GM23338 (cell line): ENCODE measurements around the gene PSMB11. TPM values are rescaled to one million over a fixed set of nuclear protein-coding genes. Genes with fewer than 3 reads are reported as not detected.

ENCODE experiments used
- ATAC-seq: fragments of 200-7000 bp; cut with Tn5 transposase; 3 replicates; pipeline ENCODE4 v1.9.1; 2020
- DNase-seq: peaks from one replicate; pipeline ENCODE4 v3.0.0-alpha.2; 2015; ENCODE audit warnings: low spot score
- H2AFZ ChIP-seq: fragments of 200-600 bp; sonication (generic); 2 replicates; pipeline ENCODE4 v1.8.0; 2016; ENCODE audit warnings: antibody characterized with exemption, mild to moderate bottlenecking, moderate library complexity
- H3F3A ChIP-seq: fragments of 200-600 bp; sonication (generic); replicated peaks from 2 replicates; pipeline ENCODE4 v1.8.0; 2017; ENCODE audit warnings: antibody characterized with exemption, mixed run types, low read depth
- H3K27ac ChIP-seq: fragments of 200-600 bp; sonication (generic); 2 replicates; pipeline ENCODE4 v1.6.1; 2016; ENCODE audit warnings: low read depth
- H3K27me3 ChIP-seq: fragments of 200-600 bp; sonication (generic); 2 replicates; pipeline ENCODE4 v1.8.0; 2016; ENCODE audit warnings: mild to moderate bottlenecking, mixed run types, moderate library complexity; ENCODE audit not compliant: insufficient read depth
- H3K36me3 ChIP-seq: fragments of 200-600 bp; sonication (generic); 2 replicates; pipeline ENCODE4 v1.8.0; 2016; ENCODE audit warnings: mild to moderate bottlenecking; ENCODE audit not compliant: insufficient read depth
- H3K4me1 ChIP-seq: fragments of 200-600 bp; sonication (generic); 2 replicates; pipeline ENCODE4 v1.8.0; 2016; ENCODE audit warnings: mild to moderate bottlenecking, moderate library complexity; ENCODE audit not compliant: insufficient read depth
- H3K4me2 ChIP-seq: fragments of 200-600 bp; sonication (generic); 2 replicates; pipeline ENCODE4 v1.7.1; 2017; ENCODE audit warnings: mixed run types
- H3K4me3 ChIP-seq: fragments of 200-600 bp; sonication (generic); 2 replicates; pipeline ENCODE4 v1.6.1; 2016; ENCODE audit warnings: mixed run types
- H3K79me2 ChIP-seq: fragments of 200-600 bp; sonication (generic); replicated peaks from 2 replicates; pipeline ENCODE4 v1.8.0; 2017; ENCODE audit warnings: mild to moderate bottlenecking; ENCODE audit not compliant: insufficient read depth
- H3K9me2 ChIP-seq: fragments of 200-600 bp; sonication (generic); 2 replicates; pipeline ENCODE4 v1.8.0; 2017; ENCODE audit not compliant: insufficient read depth
- H4K20me1 ChIP-seq: fragments of 200-600 bp; sonication (generic); replicated peaks from 2 replicates; pipeline ENCODE4 v1.8.0; 2017; ENCODE audit warnings: mild to moderate bottlenecking; ENCODE audit not compliant: insufficient read depth
- H3K27ac Mint-ChIP-seq: 2 replicates; pipeline ENCODE4 v1.8.0; 2020; ENCODE audit warnings: inconsistent platforms, mild to moderate bottlenecking, moderate library complexity, mixed read lengths
- H3K27me3 Mint-ChIP-seq: 3 replicates; pipeline ENCODE4 v1.8.0; 2022; ENCODE audit warnings: low read depth, mild to moderate bottlenecking, moderate library complexity, mixed read lengths, inconsistent platforms; ENCODE audit not compliant: insufficient read depth, poor library complexity
- H3K36me3 Mint-ChIP-seq: 3 replicates; pipeline ENCODE4 v1.8.0; 2021; ENCODE audit warnings: low read depth, mild to moderate bottlenecking, inconsistent platforms, moderate library complexity, mixed read lengths
- H3K4me1 Mint-ChIP-seq: 3 replicates; pipeline ENCODE4 v1.8.0; 2020; ENCODE audit warnings: mild to moderate bottlenecking, inconsistent platforms, mixed read lengths
- H3K4me3 Mint-ChIP-seq: 3 replicates; pipeline ENCODE4 v1.8.0; 2021; ENCODE audit warnings: moderate library complexity, mild to moderate bottlenecking, inconsistent platforms, mixed read lengths
- H3K9me3 Mint-ChIP-seq: 3 replicates; pipeline ENCODE4 v1.8.0; 2020; ENCODE audit warnings: moderate library complexity, mild to moderate bottlenecking, inconsistent platforms, mixed read lengths
- CREB1 ChIP-seq: fragments of 250-450 bp; sonication (Bioruptor Pico); IDR thresholded peaks from 2 replicates; pipeline ENCODE4 v1.5.0; 2020; ENCODE audit warnings: low read depth, mild to moderate bottlenecking, moderate library complexity
- EZH2 ChIP-seq: fragments of 200-600 bp; sonication (generic); IDR thresholded peaks from one replicate; pipeline ENCODE4 v1.8.0; 2017; ENCODE audit warnings: antibody characterized with exemption, mild to moderate bottlenecking, low read depth; ENCODE audit not compliant: unreplicated experiment
- EZH2phosphoT487 ChIP-seq: fragments of 200-600 bp; sonication (generic); IDR thresholded peaks from one replicate; pipeline ENCODE4 v1.8.1; 2018; ENCODE audit warnings: antibody characterized with exemption; ENCODE audit not compliant: unreplicated experiment
- NANOG ChIP-seq: IDR thresholded peaks from 2 replicates; pipeline ENCODE4 v1.6.1; 2016; ENCODE audit warnings: antibody characterized with exemption, borderline replicate concordance
- POLR2AphosphoS5 ChIP-seq: IDR thresholded peaks from 2 replicates; pipeline ENCODE4 v1.6.1; 2016; ENCODE audit warnings: antibody characterized with exemption, low read depth
- ZNF331 ChIP-seq: fragments of 250-450 bp; sonication (Bioruptor Pico); IDR thresholded peaks from 2 replicates; pipeline ENCODE4 v1.5.0; 2020; ENCODE audit warnings: low read depth, mild to moderate bottlenecking, moderate library complexity
- polyA plus RNA-seq: library from polyadenylated mRNA; unstranded; fragments of >200 nt; fragmentation: Nextera tagmentation; extraction: Ambion mirVana; gene quantifications from 2 replicates; pipeline ENCODE4 v1.2.1, GENCODE V29; 2016
- total RNA-seq: library from RNA; depleted of rRNA; stranded (reverse); fragments of >200 nt; shearing (Covaris generic); gene quantifications from 2 replicates; pipeline ENCODE4 v1.2.3, GENCODE V29; 2014
- TF ChIP-seq, protein P1 (sequence below): fragments of 250-450 bp; sonication (Bioruptor Pico); IDR thresholded peaks from 2 replicates; pipeline ENCODE4 v1.5.0; 2020; ENCODE audit warnings: mild to moderate bottlenecking, moderate library complexity
- TF ChIP-seq, protein P2 (sequence below), 2 experiments: fragments of 200-600 bp in 1 of 2; sonication (generic) in 1 of 2; conservative IDR thresholded peaks; 2 replicates each; pipeline versions ENCODE4 v1.5.1 to v1.6.1; 2016 to 2017; ENCODE audit warnings: antibody characterized with exemption in 2 of 2, low read depth in 2 of 2, mild to moderate bottlenecking in 2 of 2, moderate library complexity in 1 of 2

PSMB11 gene
- total and polyA plus RNA-seq, 2 experiments from 2014 or later, result 0.07 TPM; not detected in 1

DNA sequence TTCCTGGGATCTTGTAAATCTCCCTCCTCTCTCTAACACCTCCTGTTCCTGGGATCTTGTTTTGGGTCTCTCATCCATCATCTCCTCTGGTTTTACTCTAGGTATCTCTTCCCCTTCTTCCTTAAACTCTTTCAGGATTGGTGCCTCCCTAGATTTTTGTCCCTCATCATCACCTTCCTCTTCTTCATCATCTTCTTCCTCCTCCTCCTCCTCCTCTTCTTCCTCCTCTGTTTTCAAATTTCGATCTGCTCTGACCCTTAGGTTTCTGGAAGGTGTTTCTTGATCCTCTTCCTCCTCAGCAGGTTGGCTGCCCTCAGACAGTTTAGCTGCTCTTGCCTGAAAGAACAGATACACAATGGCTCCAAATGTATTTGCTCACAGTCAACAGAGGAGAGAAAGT lies 38.5 kb downstream of the PSMB11 start (continued):
- TF ChIP-seq, protein P1, sequence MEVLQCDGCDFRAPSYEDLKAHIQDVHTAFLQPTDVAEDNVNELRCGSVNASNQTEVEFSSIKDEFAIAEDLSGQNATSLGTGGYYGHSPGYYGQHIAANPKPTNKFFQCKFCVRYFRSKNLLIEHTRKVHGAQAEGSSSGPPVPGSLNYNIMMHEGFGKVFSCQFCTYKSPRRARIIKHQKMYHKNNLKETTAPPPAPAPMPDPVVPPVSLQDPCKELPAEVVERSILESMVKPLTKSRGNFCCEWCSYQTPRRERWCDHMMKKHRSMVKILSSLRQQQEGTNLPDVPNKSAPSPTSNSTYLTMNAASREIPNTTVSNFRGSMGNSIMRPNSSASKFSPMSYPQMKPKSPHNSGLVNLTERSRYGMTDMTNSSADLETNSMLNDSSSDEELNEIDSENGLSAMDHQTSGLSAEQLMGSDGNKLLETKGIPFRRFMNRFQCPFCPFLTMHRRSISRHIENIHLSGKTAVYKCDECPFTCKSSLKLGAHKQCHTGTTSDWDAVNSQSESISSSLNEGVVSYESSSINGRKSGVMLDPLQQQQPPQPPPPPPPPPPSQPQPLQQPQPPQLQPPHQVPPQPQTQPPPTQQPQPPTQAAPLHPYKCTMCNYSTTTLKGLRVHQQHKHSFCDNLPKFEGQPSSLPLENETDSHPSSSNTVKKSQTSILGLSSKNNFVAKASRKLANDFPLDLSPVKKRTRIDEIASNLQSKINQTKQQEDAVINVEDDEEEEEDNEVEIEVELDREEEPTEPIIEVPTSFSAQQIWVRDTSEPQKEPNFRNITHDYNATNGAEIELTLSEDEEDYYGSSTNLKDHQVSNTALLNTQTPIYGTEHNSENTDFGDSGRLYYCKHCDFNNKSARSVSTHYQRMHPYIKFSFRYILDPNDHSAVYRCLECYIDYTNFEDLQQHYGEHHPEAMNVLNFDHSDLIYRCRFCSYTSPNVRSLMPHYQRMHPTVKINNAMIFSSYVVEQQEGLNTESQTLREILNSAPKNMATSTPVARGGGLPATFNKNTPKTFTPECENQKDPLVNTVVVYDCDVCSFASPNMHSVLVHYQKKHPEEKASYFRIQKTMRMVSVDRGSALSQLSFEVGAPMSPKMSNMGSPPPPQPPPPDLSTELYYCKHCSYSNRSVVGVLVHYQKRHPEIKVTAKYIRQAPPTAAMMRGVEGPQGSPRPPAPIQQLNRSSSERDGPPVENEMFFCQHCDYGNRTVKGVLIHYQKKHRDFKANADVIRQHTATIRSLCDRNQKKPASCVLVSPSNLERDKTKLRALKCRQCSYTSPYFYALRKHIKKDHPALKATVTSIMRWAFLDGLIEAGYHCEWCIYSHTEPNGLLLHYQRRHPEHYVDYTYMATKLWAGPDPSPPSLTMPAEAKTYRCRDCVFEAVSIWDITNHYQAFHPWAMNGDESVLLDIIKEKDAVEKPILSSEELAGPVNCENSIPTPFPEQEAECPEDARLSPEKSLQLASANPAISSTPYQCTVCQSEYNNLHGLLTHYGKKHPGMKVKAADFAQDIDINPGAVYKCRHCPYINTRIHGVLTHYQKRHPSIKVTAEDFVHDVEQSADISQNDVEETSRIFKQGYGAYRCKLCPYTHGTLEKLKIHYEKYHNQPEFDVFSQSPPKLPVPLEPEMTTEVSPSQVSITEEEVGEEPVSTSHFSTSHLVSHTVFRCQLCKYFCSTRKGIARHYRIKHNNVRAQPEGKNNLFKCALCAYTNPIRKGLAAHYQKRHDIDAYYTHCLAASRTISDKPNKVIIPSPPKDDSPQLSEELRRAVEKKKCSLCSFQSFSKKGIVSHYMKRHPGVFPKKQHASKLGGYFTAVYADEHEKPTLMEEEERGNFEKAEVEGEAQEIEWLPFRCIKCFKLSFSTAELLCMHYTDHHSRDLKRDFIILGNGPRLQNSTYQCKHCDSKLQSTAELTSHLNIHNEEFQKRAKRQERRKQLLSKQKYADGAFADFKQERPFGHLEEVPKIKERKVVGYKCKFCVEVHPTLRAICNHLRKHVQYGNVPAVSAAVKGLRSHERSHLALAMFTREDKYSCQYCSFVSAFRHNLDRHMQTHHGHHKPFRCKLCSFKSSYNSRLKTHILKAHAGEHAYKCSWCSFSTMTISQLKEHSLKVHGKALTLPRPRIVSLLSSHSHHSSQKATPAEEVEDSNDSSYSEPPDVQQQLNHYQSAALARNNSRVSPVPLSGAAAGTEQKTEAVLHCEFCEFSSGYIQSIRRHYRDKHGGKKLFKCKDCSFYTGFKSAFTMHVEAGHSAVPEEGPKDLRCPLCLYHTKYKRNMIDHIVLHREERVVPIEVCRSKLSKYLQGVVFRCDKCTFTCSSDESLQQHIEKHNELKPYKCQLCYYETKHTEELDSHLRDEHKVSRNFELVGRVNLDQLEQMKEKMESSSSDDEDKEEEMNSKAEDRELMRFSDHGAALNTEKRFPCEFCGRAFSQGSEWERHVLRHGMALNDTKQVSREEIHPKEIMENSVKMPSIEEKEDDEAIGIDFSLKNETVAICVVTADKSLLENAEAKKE, result no peak
- TF ChIP-seq, protein P2, sequence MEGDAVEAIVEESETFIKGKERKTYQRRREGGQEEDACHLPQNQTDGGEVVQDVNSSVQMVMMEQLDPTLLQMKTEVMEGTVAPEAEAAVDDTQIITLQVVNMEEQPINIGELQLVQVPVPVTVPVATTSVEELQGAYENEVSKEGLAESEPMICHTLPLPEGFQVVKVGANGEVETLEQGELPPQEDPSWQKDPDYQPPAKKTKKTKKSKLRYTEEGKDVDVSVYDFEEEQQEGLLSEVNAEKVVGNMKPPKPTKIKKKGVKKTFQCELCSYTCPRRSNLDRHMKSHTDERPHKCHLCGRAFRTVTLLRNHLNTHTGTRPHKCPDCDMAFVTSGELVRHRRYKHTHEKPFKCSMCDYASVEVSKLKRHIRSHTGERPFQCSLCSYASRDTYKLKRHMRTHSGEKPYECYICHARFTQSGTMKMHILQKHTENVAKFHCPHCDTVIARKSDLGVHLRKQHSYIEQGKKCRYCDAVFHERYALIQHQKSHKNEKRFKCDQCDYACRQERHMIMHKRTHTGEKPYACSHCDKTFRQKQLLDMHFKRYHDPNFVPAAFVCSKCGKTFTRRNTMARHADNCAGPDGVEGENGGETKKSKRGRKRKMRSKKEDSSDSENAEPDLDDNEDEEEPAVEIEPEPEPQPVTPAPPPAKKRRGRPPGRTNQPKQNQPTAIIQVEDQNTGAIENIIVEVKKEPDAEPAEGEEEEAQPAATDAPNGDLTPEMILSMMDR (conservative IDR thresholded peaks at IDR 0.05; ENCODE audit: low read depth in 2 of 2), result no peak
- TF ChIP-seq EZH2 (no peak), POLR2AphosphoS5 (no peak), EZH2phosphoT487 (no peak), NANOG (no peak)

DNA sequence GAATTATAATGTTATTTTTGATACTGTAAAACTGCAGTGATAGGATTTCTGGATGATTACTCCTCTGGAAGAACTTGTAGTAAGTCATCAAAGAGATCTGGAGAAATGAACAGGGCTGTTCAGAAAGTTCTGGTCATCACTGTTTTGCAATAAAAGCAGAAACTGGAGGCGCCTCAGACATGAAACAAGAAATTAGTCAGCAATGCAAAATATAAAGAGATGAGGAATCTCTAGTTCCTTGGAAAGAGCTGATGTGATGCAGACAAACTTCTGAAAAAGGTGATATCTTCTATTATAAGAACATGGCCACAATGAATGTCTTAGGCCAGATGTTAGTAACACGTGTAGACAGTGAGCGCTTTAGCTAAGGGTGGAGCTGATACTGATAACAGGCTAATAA lies 43.4 kb downstream of the PSMB11 start:
- Histone ChIP-seq H3K4me3 (no peak overlapping the region), H3K79me2 (peaks cover 37% of the 10 kb centered on the region; the same call in 1 of the 2 replicates), H3K4me1 (no peaks in the 10 kb centered on the region), H3K27ac (no peak overlapping the region), H3K4me2 (no peak overlapping the region), H4K20me1 (peaks cover 48% of the 10 kb centered on the region), H2AFZ (no peak overlapping the region), H3K36me3 (peaks cover 76% of the 10 kb centered on the region), H3F3A (peaks cover 3% of the 10 kb centered on the region; the same call in 1 of the 2 replicates), H3K9me2 (no peaks in the 10 kb centered on the region), H3K27me3 (no peaks in the 10 kb centered on the region)
- H3K4me1 Mint-ChIP-seq, result no peaks in the 10 kb centered on the region
- no peak for DNase-seq
- H3K4me3 Mint-ChIP-seq, result no peak overlapping the region
- no peak for ATAC-seq
- H3K9me3 Mint-ChIP-seq, result no peaks in the 10 kb centered on the region
- peaks cover 2% of the 10 kb centered on the region for H3K27me3 Mint-ChIP-seq
- H3K27ac Mint-ChIP-seq, result no peak overlapping the region
- peaks cover 89% of the 10 kb centered on the region for H3K36me3 Mint-ChIP-seq
- TF ChIP-seq, protein P1, result no peak
- TF ChIP-seq POLR2AphosphoS5, result no peak
- no peak for TF ChIP-seq CREB1 (CRISPR knock-in tag)
- TF ChIP-seq ZNF331 (CRISPR knock-in tag), result no peak
